ENCODE results near the gene ATG10. TPM values are rescaled to one million over a fixed set of nuclear protein-coding genes. Genes with fewer than 3 reads are reported as not detected.
A peak's percentile ranks its signal among the peaks of the same experiment; 100 is the strongest.
"Not testable (repeated sequence)": the region's sequence is repeated elsewhere in the genome, so short reads cannot be mapped to it uniquely, and the experiment has no call there.

Gene ATG10
- total RNA-seq, 1 experiment from 2014 or later = 12.2 TPM

GRCh38 chr5:82011761-82012160, 39.9 kb downstream of the ATG10 start (continued):
- no peak for TF ChIP-seq ZNF263 (CRISPR knock-in tag; IDR thresholded peaks at IDR 0.05; ENCODE audit: low read depth)

GRCh38 chr5:82014644-82015043, 42.8 kb downstream of the ATG10 start:
- H3K4me1 Mint-ChIP-seq = peaks cover 29% of the 10 kb centered on the region
- POLR2A ChIA-PET; H3K27ac Mint-ChIP-seq; H3K27me3 Mint-ChIP-seq (ENCODE audit: low read depth); ATAC-seq; CTCF ChIA-PET; H3K4me3 Mint-ChIP-seq; DNase-seq (ENCODE audit: low spot score): not testable (repeated sequence)
- peaks cover 25% of the 10 kb centered on the region for H3K36me3 Mint-ChIP-seq
- peaks cover 18% of the 10 kb centered on the region for H3K9me3 Mint-ChIP-seq

GRCh38 chr5:82018462-82018861, 46.6 kb downstream of the ATG10 start:
- ATAC-seq (no peak; the same call in 1 of the 2 replicates), DNase-seq (ENCODE audit: low spot score) (no peak)
- Mint-ChIP-seq H3K4me1 (peaks cover 25% of the 10 kb centered on the region), H3K36me3 (peaks cover 22% of the 10 kb centered on the region), H3K27me3 (ENCODE audit: low read depth) (no peaks in the 10 kb centered on the region), H3K27ac (0 out of 2 replicates have a peak overlapping the region, but pooled peaks have one; percentile 1), H3K9me3 (peaks cover 15% of the 10 kb centered on the region), H3K4me3 (no peak overlapping the region)
- POLR2A ChIA-PET = no interaction called here
- CTCF ChIA-PET = no interaction called here
- TF ChIP-seq IRF2 (CRISPR knock-in tag; IDR thresholded peaks at IDR 0.05; ENCODE audit: borderline replicate concordance, low read depth) (no peak), GABPB1 (CRISPR knock-in tag; IDR thresholded peaks at IDR 0.05) (peak; percentile 36; the same call in 1 of the 2 replicates)

- H3K27ac Mint-ChIP-seq = no peak overlapping the region
- H3K4me1 Mint-ChIP-seq = peaks cover 36% of the 10 kb centered on the region
- no peak overlapping the region for H3K4me3 Mint-ChIP-seq
- ChIA-PET CTCF (no interaction called here), POLR2A (no interaction called here)
- peaks cover 18% of the 10 kb centered on the region for H3K36me3 Mint-ChIP-seq
- ATAC-seq = peak; percentile 77
- no peaks in the 10 kb centered on the region for H3K27me3 Mint-ChIP-seq (ENCODE audit: low read depth)
- no peak for TF ChIP-seq GABPB1 (CRISPR knock-in tag; IDR thresholded peaks at IDR 0.05)
- peak; percentile 61; the same call in 1 of the 2 replicates for TF ChIP-seq ZNF423 (CRISPR knock-in tag; IDR thresholded peaks at IDR 0.05)
- no peak for DNase-seq (ENCODE audit: low spot score)
- H3K9me3 Mint-ChIP-seq = peaks cover 15% of the 10 kb centered on the region
These were observed 47.7 kb downstream of the ATG10 start for GRCh38 chr5:82019342-82020138.

GRCh38 chr5:82022499-82022898, 50.7 kb downstream of the ATG10 start:
- POLR2A ChIA-PET = no interaction called here
- H3K9me3 Mint-ChIP-seq = no peaks in the 10 kb centered on the region
- H3K36me3 Mint-ChIP-seq = no peaks in the 10 kb centered on the region
- DNase-seq (ENCODE audit: low spot score) = no peak
- peaks cover 40% of the 10 kb centered on the region for H3K4me1 Mint-ChIP-seq
- no peak overlapping the region for H3K27ac Mint-ChIP-seq
- no peaks in the 10 kb centered on the region for H3K27me3 Mint-ChIP-seq (ENCODE audit: low read depth)
- ATAC-seq = no peak
- CTCF ChIA-PET = no interaction called here
- H3K4me3 Mint-ChIP-seq = no peak overlapping the region
- TF ChIP-seq ELF4 (CRISPR knock-in tag; IDR thresholded peaks at IDR 0.05; ENCODE audit: low read depth) (no peak), IRF1 (CRISPR knock-in tag; IDR thresholded peaks at IDR 0.05) (no peak), SMAD3 (CRISPR knock-in tag; IDR thresholded peaks at IDR 0.05; ENCODE audit: borderline replicate concordance) (no peak), NR1H2 (CRISPR knock-in tag; IDR thresholded peaks at IDR 0.05) (no peak), MYBL2 (CRISPR knock-in tag; IDR thresholded peaks at IDR 0.05) (no peak), IRF2 (CRISPR knock-in tag; IDR thresholded peaks at IDR 0.05; ENCODE audit: borderline replicate concordance, low read depth) (no peak), ATF3 (CRISPR knock-in tag; conservative IDR thresholded peaks at IDR 0.05) (no peak), FOXP1 (CRISPR knock-in tag; IDR thresholded peaks at IDR 0.05; ENCODE audit: borderline replicate concordance) (no peak), ZMAT4 (CRISPR knock-in tag; IDR thresholded peaks at IDR 0.05) (no peak), STAT6 (CRISPR knock-in tag; conservative IDR thresholded peaks at IDR 0.05; ENCODE audit: low read depth) (no peak), CTCF (IDR thresholded peaks at IDR 0.05) (no peak), ATF2 (CRISPR knock-in tag; IDR thresholded peaks at IDR 0.05; ENCODE audit: borderline replicate concordance, low read depth) (no peak)

Measured in WTC11 (cell line).